Bronchial epithelial cell (primary cell): ENCODE results near the gene UTP11. TPM values are rescaled to one million over a fixed set of nuclear protein-coding genes. Genes with fewer than 3 reads are reported as not detected.

ENCODE experiments used
- DNase-seq: peaks from one replicate; pipeline ENCODE4 v3.0.0-alpha.2; 2010; ENCODE audit warnings: low read depth
- FAIRE-seq: peaks from 2 replicates; lab custom pipeline; 2011; peaks lifted over from hg19 to GRCh38; lab: Jason Lieb, UNC
- H3K27me3 ChIP-seq: 2 replicates; pipeline ENCODE4 v1.5.1; 2011; ENCODE audit warnings: low read length; ENCODE audit not compliant: control insufficient read depth, insufficient read depth
- H3K36me3 ChIP-seq: 2 replicates; pipeline ENCODE4 v1.5.1; 2011; ENCODE audit warnings: low read length; ENCODE audit not compliant: control insufficient read depth, insufficient read depth
- H3K4me3 ChIP-seq: 2 replicates; pipeline ENCODE4 v1.5.1; 2011; ENCODE audit warnings: mild to moderate bottlenecking, low read depth, low read length, control low read depth
- total RNA-seq: library from RNA; depleted of rRNA; stranded (reverse); fragments of >200 nt; gene quantifications from 2 replicates; pipeline ENCODE4 v1.2.1, GENCODE V29; 2014
- TF ChIP-seq, protein P1 (sequence below): IDR thresholded peaks from 2 replicates; pipeline ENCODE4 v1.5.1; 2011; ENCODE audit warnings: mild to moderate bottlenecking, moderate library complexity, low read length, control low read depth, inconsistent platforms; ENCODE audit not compliant: insufficient read depth, severe bottlenecking

The UTP11 gene
- total RNA-seq, 1 donor from 2014 or later, result 20.5 TPM

GRCh38 chr1:38072858-38073257 lies 60.3 kb downstream of the UTP11 start:
- Histone ChIP-seq H3K4me3 (no peak overlapping the region), H3K27me3 (no peaks in the 10 kb centered on the region)
- TF ChIP-seq, protein P1, sequence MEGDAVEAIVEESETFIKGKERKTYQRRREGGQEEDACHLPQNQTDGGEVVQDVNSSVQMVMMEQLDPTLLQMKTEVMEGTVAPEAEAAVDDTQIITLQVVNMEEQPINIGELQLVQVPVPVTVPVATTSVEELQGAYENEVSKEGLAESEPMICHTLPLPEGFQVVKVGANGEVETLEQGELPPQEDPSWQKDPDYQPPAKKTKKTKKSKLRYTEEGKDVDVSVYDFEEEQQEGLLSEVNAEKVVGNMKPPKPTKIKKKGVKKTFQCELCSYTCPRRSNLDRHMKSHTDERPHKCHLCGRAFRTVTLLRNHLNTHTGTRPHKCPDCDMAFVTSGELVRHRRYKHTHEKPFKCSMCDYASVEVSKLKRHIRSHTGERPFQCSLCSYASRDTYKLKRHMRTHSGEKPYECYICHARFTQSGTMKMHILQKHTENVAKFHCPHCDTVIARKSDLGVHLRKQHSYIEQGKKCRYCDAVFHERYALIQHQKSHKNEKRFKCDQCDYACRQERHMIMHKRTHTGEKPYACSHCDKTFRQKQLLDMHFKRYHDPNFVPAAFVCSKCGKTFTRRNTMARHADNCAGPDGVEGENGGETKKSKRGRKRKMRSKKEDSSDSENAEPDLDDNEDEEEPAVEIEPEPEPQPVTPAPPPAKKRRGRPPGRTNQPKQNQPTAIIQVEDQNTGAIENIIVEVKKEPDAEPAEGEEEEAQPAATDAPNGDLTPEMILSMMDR, result no peak

DNA sequence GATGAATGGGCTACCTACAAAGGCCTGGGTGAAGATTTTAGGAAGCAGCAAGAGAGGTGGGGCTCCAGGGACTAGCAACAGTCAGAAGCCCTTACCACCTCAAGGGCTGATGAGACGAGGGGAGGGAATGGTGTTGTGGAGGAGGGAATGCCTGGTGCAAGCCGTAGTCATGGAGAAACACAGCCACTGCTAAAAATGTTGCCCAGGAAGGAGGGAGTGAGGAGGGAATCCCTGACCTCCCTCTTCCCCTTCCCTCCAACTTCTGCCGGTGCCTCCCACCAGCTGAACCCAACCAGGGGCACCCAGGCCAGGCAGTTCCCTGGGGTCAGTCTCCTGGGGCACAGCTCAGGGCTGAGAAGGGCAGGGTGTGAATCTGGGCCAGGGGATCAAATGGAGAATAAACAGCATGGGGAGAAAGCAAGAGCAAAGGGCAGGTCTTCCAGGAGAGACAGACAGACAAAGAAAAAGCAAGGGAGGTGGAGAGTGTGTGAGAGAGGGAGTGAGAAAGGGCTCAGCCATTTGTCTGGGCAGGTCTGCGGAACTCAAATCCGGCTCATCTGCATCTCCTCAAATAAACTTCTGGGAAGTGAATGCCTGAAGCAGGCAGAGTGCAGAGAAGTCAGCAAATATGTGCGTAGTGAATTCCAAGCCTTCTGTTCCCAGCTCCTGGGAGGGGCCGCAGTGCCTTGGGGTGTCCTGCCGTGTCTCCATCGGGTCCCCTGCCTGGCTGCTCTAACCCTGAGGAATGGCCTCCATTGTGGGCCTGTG lies 61.2 kb downstream of the UTP11 start:
- Histone ChIP-seq H3K36me3 (no peaks in the 10 kb centered on the region), H3K4me3 (no peak overlapping the region), H3K27me3 (no peaks in the 10 kb centered on the region)
- peak; percentile 45 for DNase-seq
- TF ChIP-seq, protein P1, result no peak
- FAIRE-seq, result no peak

More at GRCh38 chr1:38072858-38073257, 60.3 kb downstream of the UTP11 start:
- FAIRE-seq (peak; percentile 89), DNase-seq (no peak)
- H3K36me3 ChIP-seq, result no peaks in the 10 kb centered on the region

GRCh38 chr1:38074302-38074677 lies 61.8 kb downstream of the UTP11 start:
- DNase-seq (no peak), FAIRE-seq (no peak)
- H3K27me3 ChIP-seq, result no peaks in the 10 kb centered on the region
- TF ChIP-seq, protein P1, result no peak
- no peaks in the 10 kb centered on the region for H3K36me3 ChIP-seq
- no peak overlapping the region for H3K4me3 ChIP-seq

Other genes with a start within 250 kb of the UTP11 start
- 0.13 and 0.26 TPM in 2 replicates for gene EPHA10, start 247.6 kb upstream of the UTP11 start, total RNA-seq
- gene MANEAL, start 218.9 kb upstream of the UTP11 start, total RNA-seq, result 0.26 TPM in 2 replicates
- gene C1orf122, start 204.9 kb upstream of the UTP11 start, total RNA-seq, result 18.8 and 26.1 TPM in 2 replicates
- gene YRDC, start 204.5 kb upstream of the UTP11 start, total RNA-seq, result 25.6 and 47.9 TPM in 2 replicates
- gene MTF1, start 153.1 kb upstream of the UTP11 start, total RNA-seq, result 3.7 and 5.6 TPM in 2 replicates
- 5.6 and 8.4 TPM in 2 replicates for gene INPP5B, start 65.7 kb upstream of the UTP11 start, total RNA-seq
- 83.2 and 90.6 TPM in 2 replicates for gene SF3A3, start 22.7 kb upstream of the UTP11 start, total RNA-seq
- gene FHL3, start 7.2 kb upstream of the UTP11 start, total RNA-seq, result 2.6 and 6.7 TPM in 2 replicates
- under 0.01 and 0.13 TPM in 2 replicates for gene POU3F1, start 34.1 kb downstream of the UTP11 start, total RNA-seq